Astrocyte (in vitro differentiated cells and primary cell): Measurements from ENCODE around the gene HPS5. TPM values are rescaled to one million over a fixed set of nuclear protein-coding genes. Genes with fewer than 3 reads are reported as not detected.

ENCODE experiments used
- DNase-seq: peaks from one replicate; pipeline ENCODE4 v3.0.0-alpha.2; 2010; ENCODE audit warnings: low read depth
- FAIRE-seq: peaks from 2 replicates; lab custom pipeline; 2011; peaks lifted over from hg19 to GRCh38; lab: Jason Lieb, UNC
- H2AFZ ChIP-seq: 2 replicates; pipeline ENCODE4 v1.6.0; 2012; ENCODE audit warnings: low read depth, low read length, inconsistent platforms
- H3K27ac ChIP-seq: 2 replicates; pipeline ENCODE4 v1.5.1; 2011; ENCODE audit warnings: low read depth, low read length, inconsistent platforms
- H3K27me3 ChIP-seq: 2 replicates; pipeline ENCODE4 v1.6.0; 2011; ENCODE audit warnings: low read length, inconsistent platforms; ENCODE audit not compliant: insufficient read depth
- H3K36me3 ChIP-seq: 2 replicates; pipeline ENCODE4 v1.5.1; 2011; ENCODE audit warnings: low read length, inconsistent platforms; ENCODE audit not compliant: insufficient read depth
- H3K4me1 ChIP-seq: 2 replicates; pipeline ENCODE4 v1.5.1; 2011; ENCODE audit warnings: low read length, inconsistent platforms; ENCODE audit not compliant: insufficient read depth
- H3K4me2 ChIP-seq: 2 replicates; pipeline ENCODE4 v1.6.0; 2012; ENCODE audit warnings: low read length, inconsistent platforms
- H3K4me3 ChIP-seq: 2 replicates; pipeline ENCODE4 v1.5.1; 2011; ENCODE audit warnings: low read depth, mild to moderate bottlenecking, low read length, inconsistent platforms; ENCODE audit not compliant: insufficient read depth
- H3K79me2 ChIP-seq: 2 replicates; pipeline ENCODE4 v1.6.0; 2012; ENCODE audit warnings: mild to moderate bottlenecking, low read length, inconsistent platforms; ENCODE audit not compliant: insufficient read depth
- H3K9ac ChIP-seq: 2 replicates; pipeline ENCODE4 v1.6.0; 2012; ENCODE audit warnings: mild to moderate bottlenecking, low read length, inconsistent platforms
- H3K9me3 ChIP-seq: 2 replicates; pipeline ENCODE4 v1.5.1; 2012; ENCODE audit warnings: low read depth, mild to moderate bottlenecking, low read length, inconsistent platforms; ENCODE audit not compliant: insufficient read depth
- H4K20me1 ChIP-seq: 2 replicates; pipeline ENCODE4 v1.6.0; 2012; ENCODE audit warnings: low read length, inconsistent platforms; ENCODE audit not compliant: insufficient read depth
- H3K27ac Mint-ChIP-seq: one replicate; pipeline ENCODE4 v1.8.0; 2021; ENCODE audit warnings: mild to moderate bottlenecking, mixed read lengths; ENCODE audit not compliant: unreplicated experiment
- H3K27me3 Mint-ChIP-seq: one replicate; pipeline ENCODE4 v1.8.0; 2021; ENCODE audit warnings: low read depth, mixed read lengths; ENCODE audit not compliant: unreplicated experiment
- H3K36me3 Mint-ChIP-seq: one replicate; pipeline ENCODE4 v1.8.0; 2021; ENCODE audit warnings: low read depth, mixed read lengths; ENCODE audit not compliant: unreplicated experiment
- H3K4me1 Mint-ChIP-seq: one replicate; pipeline ENCODE4 v1.8.0; 2021; ENCODE audit warnings: low read depth, mixed read lengths; ENCODE audit not compliant: unreplicated experiment
- H3K4me3 Mint-ChIP-seq: one replicate; pipeline ENCODE4 v1.8.0; 2021; ENCODE audit warnings: mild to moderate bottlenecking, moderate library complexity, mixed read lengths; ENCODE audit not compliant: unreplicated experiment
- H3K9me3 Mint-ChIP-seq: one replicate; pipeline ENCODE4 v1.8.0; 2021; ENCODE audit warnings: mild to moderate bottlenecking, mixed read lengths; ENCODE audit not compliant: unreplicated experiment
- EZH2 ChIP-seq: IDR thresholded peaks from 2 replicates; pipeline ENCODE4 v1.6.1; 2012; ENCODE audit warnings: mild to moderate bottlenecking, low read length, inconsistent platforms; ENCODE audit not compliant: insufficient read depth
- total RNA-seq: library from RNA; stranded (reverse); gene quantifications from 2 replicates; pipeline ENCODE4 v1.2.1, GENCODE V29; 2021
- TF ChIP-seq, protein P1 (sequence below): IDR thresholded peaks from 2 replicates; pipeline ENCODE4 v1.5.1; 2011; ENCODE audit warnings: low read depth, mild to moderate bottlenecking, inconsistent platforms, low read length, moderate library complexity; ENCODE audit not compliant: insufficient read depth

HPS5 gene
- total RNA-seq, 1 donor from 2014 or later: 22.6 TPM

DNA sequence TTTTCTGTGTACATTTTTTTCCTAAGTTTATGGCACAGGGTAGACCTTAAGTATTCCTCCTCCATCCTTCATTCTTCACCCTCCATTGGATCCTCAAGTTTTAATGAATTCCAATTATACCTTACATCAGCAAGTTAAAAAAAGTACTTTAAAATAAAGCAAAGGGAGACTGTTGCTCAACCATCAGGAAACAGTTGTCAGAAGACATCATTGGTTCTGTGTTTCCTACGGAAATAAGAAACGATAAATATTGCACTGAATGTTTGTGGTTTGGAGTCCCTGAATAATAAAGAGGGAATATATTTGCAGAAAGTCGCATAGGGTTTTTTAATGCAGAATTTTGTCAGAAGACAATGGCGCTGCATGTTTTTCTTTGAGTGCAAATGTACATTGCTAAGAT, 44.3 kb upstream of the HPS5 start:
- Mint-ChIP-seq H3K36me3 (peaks cover 2% of the 10 kb centered on the region), H3K9me3 (no peaks in the 10 kb centered on the region), H3K27me3 (no peaks in the 10 kb centered on the region), H3K27ac (no peak overlapping the region), H3K4me1 (peaks cover 19% of the 10 kb centered on the region), H3K4me3 (no peak overlapping the region)
- peaks cover 6% of the 10 kb centered on the region for H3K4me1 ChIP-seq
- no peak overlapping the region for H3K4me3 ChIP-seq
- H3K9me3 ChIP-seq: no peaks in the 10 kb centered on the region
- H4K20me1 ChIP-seq: no peaks in the 10 kb centered on the region
- H3K9ac ChIP-seq: no peak overlapping the region
- no peak for DNase-seq
- no peak overlapping the region for H2AFZ ChIP-seq
- no peak for FAIRE-seq
- H3K79me2 ChIP-seq: no peaks in the 10 kb centered on the region
- peaks cover 36% of the 10 kb centered on the region for H3K36me3 ChIP-seq
- no peak overlapping the region for H3K4me2 ChIP-seq
- no peak overlapping the region for H3K27ac ChIP-seq
- TF ChIP-seq, protein P1, sequence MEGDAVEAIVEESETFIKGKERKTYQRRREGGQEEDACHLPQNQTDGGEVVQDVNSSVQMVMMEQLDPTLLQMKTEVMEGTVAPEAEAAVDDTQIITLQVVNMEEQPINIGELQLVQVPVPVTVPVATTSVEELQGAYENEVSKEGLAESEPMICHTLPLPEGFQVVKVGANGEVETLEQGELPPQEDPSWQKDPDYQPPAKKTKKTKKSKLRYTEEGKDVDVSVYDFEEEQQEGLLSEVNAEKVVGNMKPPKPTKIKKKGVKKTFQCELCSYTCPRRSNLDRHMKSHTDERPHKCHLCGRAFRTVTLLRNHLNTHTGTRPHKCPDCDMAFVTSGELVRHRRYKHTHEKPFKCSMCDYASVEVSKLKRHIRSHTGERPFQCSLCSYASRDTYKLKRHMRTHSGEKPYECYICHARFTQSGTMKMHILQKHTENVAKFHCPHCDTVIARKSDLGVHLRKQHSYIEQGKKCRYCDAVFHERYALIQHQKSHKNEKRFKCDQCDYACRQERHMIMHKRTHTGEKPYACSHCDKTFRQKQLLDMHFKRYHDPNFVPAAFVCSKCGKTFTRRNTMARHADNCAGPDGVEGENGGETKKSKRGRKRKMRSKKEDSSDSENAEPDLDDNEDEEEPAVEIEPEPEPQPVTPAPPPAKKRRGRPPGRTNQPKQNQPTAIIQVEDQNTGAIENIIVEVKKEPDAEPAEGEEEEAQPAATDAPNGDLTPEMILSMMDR: no peak
- no peak for TF ChIP-seq EZH2
- no peaks in the 10 kb centered on the region for H3K27me3 ChIP-seq

DNA sequence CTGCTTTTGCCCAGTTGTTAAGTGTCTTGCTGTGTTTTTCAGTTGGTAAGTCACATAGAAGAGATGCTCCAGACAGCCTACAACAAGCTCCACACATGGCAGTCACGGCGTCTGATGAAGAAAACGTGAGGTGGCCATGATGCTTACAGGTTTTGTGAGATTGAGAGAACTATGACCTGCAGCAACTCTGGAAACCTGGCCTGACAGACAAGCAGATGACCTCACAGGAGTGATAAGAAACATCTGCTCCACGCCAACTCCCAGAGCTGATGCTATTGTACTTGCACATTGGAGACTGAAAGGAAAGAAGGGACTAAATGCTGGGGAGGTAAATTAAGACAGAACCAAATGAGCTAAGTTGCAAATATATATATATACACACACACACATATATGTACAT, 43.8 kb upstream of the HPS5 start:
- no peak overlapping the region for H3K4me2 ChIP-seq
- no peaks in the 10 kb centered on the region for H3K79me2 ChIP-seq
- DNase-seq (no peak), FAIRE-seq (no peak)
- no peaks in the 10 kb centered on the region for H4K20me1 ChIP-seq
- Mint-ChIP-seq H3K4me1 (peaks cover 19% of the 10 kb centered on the region), H3K4me3 (no peak overlapping the region), H3K36me3 (peaks cover 2% of the 10 kb centered on the region), H3K27me3 (no peaks in the 10 kb centered on the region), H3K9me3 (no peaks in the 10 kb centered on the region), H3K27ac (no peak overlapping the region)
- no peaks in the 10 kb centered on the region for H3K27me3 ChIP-seq
- H3K27ac ChIP-seq: no peak overlapping the region
- H2AFZ ChIP-seq: no peak overlapping the region
- no peak overlapping the region for H3K4me3 ChIP-seq
- H3K9me3 ChIP-seq: no peaks in the 10 kb centered on the region
- peaks cover 6% of the 10 kb centered on the region for H3K4me1 ChIP-seq
- TF ChIP-seq EZH2: no peak
- TF ChIP-seq, protein P1: no peak
- peaks cover 36% of the 10 kb centered on the region for H3K36me3 ChIP-seq
- no peak overlapping the region for H3K9ac ChIP-seq

DNA sequence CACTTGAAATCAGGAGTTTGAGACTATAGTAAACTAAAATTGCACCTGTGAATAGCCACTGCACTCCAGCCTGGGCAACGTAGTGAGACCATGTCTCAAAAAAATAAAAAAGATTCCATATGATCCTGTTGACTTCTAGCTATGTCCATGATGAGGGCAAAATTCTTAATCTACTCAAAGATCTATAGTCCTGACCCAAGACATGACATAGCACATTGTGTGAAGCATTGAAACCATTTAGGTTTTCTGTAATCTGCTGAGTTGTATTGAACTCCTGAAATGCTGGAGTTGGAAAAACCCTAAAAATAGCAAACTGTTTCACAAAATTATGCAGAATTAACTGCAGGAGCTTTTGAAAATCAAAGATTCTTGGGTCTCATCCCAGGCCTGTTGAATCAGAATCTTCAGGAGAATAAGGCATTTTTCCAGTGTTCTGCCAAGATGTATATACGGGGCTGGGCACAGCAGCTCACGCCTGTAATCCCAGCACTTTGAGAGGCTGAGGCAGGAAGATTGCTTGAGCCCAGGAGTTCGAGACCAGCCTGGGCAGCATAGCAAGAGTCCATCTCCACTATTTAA, 42.6 kb upstream of the HPS5 start:
- Histone ChIP-seq H3K27ac (no peak overlapping the region), H3K27me3 (no peaks in the 10 kb centered on the region), H3K9me3 (no peaks in the 10 kb centered on the region), H3K36me3 (peaks cover 36% of the 10 kb centered on the region), H3K4me3 (no peak overlapping the region), H3K9ac (no peak overlapping the region), H3K79me2 (no peaks in the 10 kb centered on the region), H3K4me1 (peaks cover 6% of the 10 kb centered on the region), H4K20me1 (no peaks in the 10 kb centered on the region), H2AFZ (no peak overlapping the region), H3K4me2 (no peak overlapping the region)
- no peak for DNase-seq
- H3K9me3 Mint-ChIP-seq: no peaks in the 10 kb centered on the region
- H3K27ac Mint-ChIP-seq: no peak overlapping the region
- TF ChIP-seq, protein P1: no peak
- no peak for TF ChIP-seq EZH2
- peaks cover 15% of the 10 kb centered on the region for H3K4me1 Mint-ChIP-seq
- no peak for FAIRE-seq
- H3K4me3 Mint-ChIP-seq: no peak overlapping the region
- H3K36me3 Mint-ChIP-seq: no peaks in the 10 kb centered on the region
- no peaks in the 10 kb centered on the region for H3K27me3 Mint-ChIP-seq
